Measurements from ENCODE around the gene FGFR2.
"Not testable (repeated sequence)": the region's sequence is repeated elsewhere in the genome, so short reads cannot be mapped to it uniquely, and the experiment has no call there.

FGFR2 gene

GRCh38 chr10:121559326-121560026, 38.8 kb downstream of the FGFR2 start:
- no peak overlapping the region for H3K27ac ChIP-seq
- TF ChIP-seq ZFX (IDR thresholded peaks at IDR 0.05) (no peak), CTCF (conservative IDR thresholded peaks at IDR 0.05) (no peak)

- TF ChIP-seq CTCF (conservative IDR thresholded peaks at IDR 0.05) (no peak), ZFX (IDR thresholded peaks at IDR 0.05) (no peak)
- H3K27ac ChIP-seq = no peak overlapping the region
Observed at GRCh38 chr10:121558238-121558637, 40.0 kb downstream of the FGFR2 start.

- TF ChIP-seq ZFX (IDR thresholded peaks at IDR 0.05) (no peak), CTCF (conservative IDR thresholded peaks at IDR 0.05) (no peak)
- no peak overlapping the region for H3K27ac ChIP-seq
Observed at GRCh38 chr10:121556918-121557573, 41.2 kb downstream of the FGFR2 start.

- TF ChIP-seq CTCF (conservative IDR thresholded peaks at IDR 0.05) (no peak), ZFX (IDR thresholded peaks at IDR 0.05) (no peak)
- no peak overlapping the region for H3K27ac ChIP-seq
Observed at GRCh38 chr10:121556455-121556854, 41.8 kb downstream of the FGFR2 start.

GRCh38 chr10:121554916-121555315, 43.3 kb downstream of the FGFR2 start:
- H3K27ac ChIP-seq = not testable (repeated sequence)

- TF ChIP-seq ZFX (IDR thresholded peaks at IDR 0.05) = no peak
- TF ChIP-seq CTCF (conservative IDR thresholded peaks at IDR 0.05) = no peak
- H3K27ac ChIP-seq = no peak overlapping the region
Observed at GRCh38 chr10:121553511-121554264, 44.6 kb downstream of the FGFR2 start.

- TF ChIP-seq CTCF (conservative IDR thresholded peaks at IDR 0.05) = no peak
- TF ChIP-seq ZFX (IDR thresholded peaks at IDR 0.05) = no peak
- no peak overlapping the region for H3K27ac ChIP-seq
Observed at GRCh38 chr10:121552746-121553145, 45.5 kb downstream of the FGFR2 start.

Measured in C4-2B (cell line).